Loucy (cell line): ENCODE data around the gene ZNF775.
A peak's percentile ranks its signal among the peaks of the same experiment; 100 is the strongest.

ENCODE experiments used
- H2AFZ ChIP-seq: fragments of 200-600 bp; sonication (generic); 2 replicates; pipeline ENCODE4 v1.6.0; 2016; ENCODE audit warnings: antibody characterized with exemption, mild to moderate bottlenecking, low read length, moderate library complexity
- H3F3A ChIP-seq: fragments of 200-600 bp; 2 replicates; pipeline ENCODE4 v1.6.0; 2016; ENCODE audit warnings: antibody characterized with exemption, low read depth, mild to moderate bottlenecking
- H3K27me3 ChIP-seq: fragments of 200-600 bp; sonication (generic); 2 replicates; pipeline ENCODE4 v1.6.1; 2014; ENCODE audit warnings: low read length, mild to moderate bottlenecking; ENCODE audit not compliant: insufficient read depth, poor library complexity, severe bottlenecking
- H3K36me3 ChIP-seq: fragments of 200-600 bp; sonication (generic); 2 replicates; pipeline ENCODE4 v1.6.1; 2016; ENCODE audit warnings: low read length; ENCODE audit not compliant: insufficient read depth
- H3K4me1 ChIP-seq: fragments of 200-600 bp; sonication (generic); 2 replicates; pipeline ENCODE4 v1.5.1; 2014; ENCODE audit warnings: low read length, mild to moderate bottlenecking; ENCODE audit not compliant: insufficient read depth, poor library complexity, severe bottlenecking
- H3K4me2 ChIP-seq: fragments of 200-600 bp; sonication (generic); 2 replicates; pipeline ENCODE4 v1.6.0; 2014; ENCODE audit warnings: antibody characterized with exemption, low read length, low read depth, mild to moderate bottlenecking; ENCODE audit not compliant: poor library complexity, severe bottlenecking
- H3K4me3 ChIP-seq: fragments of 200-600 bp; sonication (generic); 2 replicates; pipeline ENCODE4 v1.5.1; 2014; ENCODE audit warnings: low read length, mild to moderate bottlenecking, mixed read lengths; ENCODE audit not compliant: poor library complexity, severe bottlenecking
- H3K79me2 ChIP-seq: fragments of 200-600 bp; sonication (generic); 2 replicates; pipeline ENCODE4 v1.6.1; 2014; ENCODE audit warnings: low read length; ENCODE audit not compliant: insufficient read depth
- H3K9ac ChIP-seq: fragments of 200-600 bp; sonication (generic); 2 replicates; pipeline ENCODE4 v1.6.0; 2014; ENCODE audit warnings: mild to moderate bottlenecking, low read depth, low read length, moderate library complexity; ENCODE audit not compliant: poor library complexity, severe bottlenecking
- H3K9me2 ChIP-seq: fragments of 200-600 bp; sonication (generic); replicated peaks from 2 replicates; pipeline ENCODE4 v1.6.1; 2016; ENCODE audit warnings: low read depth, low read length, mixed read lengths
- H3K9me3 ChIP-seq: fragments of 200-600 bp; sonication (generic); 2 replicates; pipeline ENCODE4 v1.6.1; 2014; ENCODE audit warnings: mild to moderate bottlenecking, antibody characterized with exemption, low read length, low read depth; ENCODE audit not compliant: insufficient read depth
- H4K20me1 ChIP-seq: fragments of 200-600 bp; sonication (generic); 2 replicates; pipeline ENCODE4 v1.6.0; 2014; ENCODE audit warnings: antibody characterized with exemption, low read length, mild to moderate bottlenecking; ENCODE audit not compliant: insufficient read depth, poor library complexity, severe bottlenecking
- EZH2phosphoT487 ChIP-seq: fragments of 200-600 bp; IDR thresholded peaks from 2 replicates; pipeline ENCODE4 v1.6.1; 2018; ENCODE audit warnings: antibody characterized with exemption, mild to moderate bottlenecking, moderate library complexity, borderline replicate concordance
- TF ChIP-seq, protein P1 (sequence below): fragments of 200-600 bp; sonication (generic); conservative IDR thresholded peaks from 2 replicates; pipeline ENCODE4 v1.5.1; 2014; ENCODE audit warnings: mild to moderate bottlenecking, antibody characterized with exemption, low read length

Gene ZNF775

DNA sequence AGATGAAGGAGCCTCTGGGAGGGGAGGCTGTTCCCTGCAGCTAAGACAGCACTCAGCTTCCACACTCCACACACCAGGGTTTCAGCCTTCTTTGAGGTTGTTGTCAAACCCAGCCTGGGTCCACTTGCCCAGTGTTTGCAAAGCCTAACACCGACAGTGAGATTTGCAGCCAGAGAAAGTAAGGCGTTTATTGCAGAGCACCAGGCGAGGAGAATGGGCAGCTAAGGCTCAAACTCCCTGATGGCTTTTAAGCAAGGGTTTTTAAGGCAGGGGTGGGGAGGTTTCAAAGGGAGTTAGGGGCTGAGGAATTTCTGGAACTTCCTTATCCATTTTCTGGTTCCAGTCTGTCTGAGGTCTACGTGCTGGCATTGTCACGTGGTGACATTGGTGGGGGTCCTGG lies 4.7 kb upstream of the ZNF775 start:
- peak overlapping the region; percentile 19 for H3K9ac ChIP-seq
- peaks cover 5% of the 10 kb centered on the region; the same call in 1 of the 2 replicates for H3F3A ChIP-seq
- peaks cover 49% of the 10 kb centered on the region for H4K20me1 ChIP-seq
- H3K4me1 ChIP-seq, result peaks cover 45% of the 10 kb centered on the region
- H3K36me3 ChIP-seq, result peaks cover 19% of the 10 kb centered on the region; the same call in 1 of the 2 replicates
- H2AFZ ChIP-seq, result no peak overlapping the region
- H3K27me3 ChIP-seq, result peaks cover 3% of the 10 kb centered on the region
- TF ChIP-seq EZH2phosphoT487, result no peak
- TF ChIP-seq, protein P1, sequence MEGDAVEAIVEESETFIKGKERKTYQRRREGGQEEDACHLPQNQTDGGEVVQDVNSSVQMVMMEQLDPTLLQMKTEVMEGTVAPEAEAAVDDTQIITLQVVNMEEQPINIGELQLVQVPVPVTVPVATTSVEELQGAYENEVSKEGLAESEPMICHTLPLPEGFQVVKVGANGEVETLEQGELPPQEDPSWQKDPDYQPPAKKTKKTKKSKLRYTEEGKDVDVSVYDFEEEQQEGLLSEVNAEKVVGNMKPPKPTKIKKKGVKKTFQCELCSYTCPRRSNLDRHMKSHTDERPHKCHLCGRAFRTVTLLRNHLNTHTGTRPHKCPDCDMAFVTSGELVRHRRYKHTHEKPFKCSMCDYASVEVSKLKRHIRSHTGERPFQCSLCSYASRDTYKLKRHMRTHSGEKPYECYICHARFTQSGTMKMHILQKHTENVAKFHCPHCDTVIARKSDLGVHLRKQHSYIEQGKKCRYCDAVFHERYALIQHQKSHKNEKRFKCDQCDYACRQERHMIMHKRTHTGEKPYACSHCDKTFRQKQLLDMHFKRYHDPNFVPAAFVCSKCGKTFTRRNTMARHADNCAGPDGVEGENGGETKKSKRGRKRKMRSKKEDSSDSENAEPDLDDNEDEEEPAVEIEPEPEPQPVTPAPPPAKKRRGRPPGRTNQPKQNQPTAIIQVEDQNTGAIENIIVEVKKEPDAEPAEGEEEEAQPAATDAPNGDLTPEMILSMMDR, result no peak
- no peaks in the 10 kb centered on the region for H3K9me3 ChIP-seq
- no peak overlapping the region for H3K4me3 ChIP-seq
- H3K79me2 ChIP-seq, result peaks cover 60% of the 10 kb centered on the region
- no peaks in the 10 kb centered on the region for H3K9me2 ChIP-seq
- peak overlapping the region; percentile 57 for H3K4me2 ChIP-seq

DNA sequence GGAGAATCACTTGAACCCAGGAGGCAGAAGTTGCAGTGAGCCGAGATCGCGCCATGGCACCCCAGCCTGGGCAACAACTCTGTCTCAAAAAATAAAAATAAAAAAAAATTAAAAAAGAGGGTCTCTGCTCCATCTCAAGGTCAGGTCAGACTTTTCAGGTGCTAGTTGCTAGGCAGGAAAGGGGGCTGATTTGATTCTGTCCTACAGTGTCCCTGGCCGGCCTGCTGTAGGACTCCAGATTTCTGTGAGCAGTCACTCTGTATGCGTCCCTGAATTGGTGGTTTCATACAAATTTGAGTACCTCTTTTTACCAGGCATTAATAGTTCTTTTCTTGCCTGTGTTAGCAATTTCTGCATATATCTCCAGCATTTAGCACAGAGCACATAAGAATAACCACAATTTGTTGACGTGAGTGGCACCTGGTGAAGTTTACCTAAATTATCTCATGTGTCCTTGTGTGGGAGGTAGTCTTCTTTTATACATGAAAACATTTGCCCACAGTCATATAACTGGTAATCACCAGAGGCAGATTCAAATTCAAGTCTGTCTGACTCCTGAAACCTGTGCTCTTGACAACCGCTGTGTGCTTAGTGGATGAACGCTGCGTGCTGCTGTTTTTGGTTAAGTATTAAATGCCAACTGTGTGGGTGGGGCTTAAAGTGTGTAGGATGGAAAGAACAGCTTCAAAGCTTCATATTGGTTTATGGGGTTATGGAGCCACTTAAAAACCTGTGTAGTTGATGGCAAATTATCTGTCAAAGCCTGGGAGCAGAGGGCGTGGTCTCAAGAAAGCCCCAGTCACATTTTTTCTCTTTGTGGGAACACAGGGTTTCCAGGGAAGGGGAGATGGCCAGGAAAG lies 3.2 kb upstream of the ZNF775 start:
- H3K4me3 ChIP-seq, result no peak overlapping the region
- no peak overlapping the region for H3K4me2 ChIP-seq
- peaks cover 46% of the 10 kb centered on the region for H3K4me1 ChIP-seq
- peaks cover 5% of the 10 kb centered on the region; the same call in 1 of the 2 replicates for H3F3A ChIP-seq
- H3K79me2 ChIP-seq, result peaks cover 60% of the 10 kb centered on the region
- H3K9me3 ChIP-seq, result no peaks in the 10 kb centered on the region
- H2AFZ ChIP-seq, result no peak overlapping the region
- H3K9ac ChIP-seq, result no peak overlapping the region
- TF ChIP-seq, protein P1, result no peak
- no peak for TF ChIP-seq EZH2phosphoT487
- H3K36me3 ChIP-seq, result peaks cover 19% of the 10 kb centered on the region; the same call in 1 of the 2 replicates
- peaks cover 40% of the 10 kb centered on the region for H4K20me1 ChIP-seq
- no peaks in the 10 kb centered on the region for H3K9me2 ChIP-seq
- H3K27me3 ChIP-seq, result peaks cover 5% of the 10 kb centered on the region

DNA sequence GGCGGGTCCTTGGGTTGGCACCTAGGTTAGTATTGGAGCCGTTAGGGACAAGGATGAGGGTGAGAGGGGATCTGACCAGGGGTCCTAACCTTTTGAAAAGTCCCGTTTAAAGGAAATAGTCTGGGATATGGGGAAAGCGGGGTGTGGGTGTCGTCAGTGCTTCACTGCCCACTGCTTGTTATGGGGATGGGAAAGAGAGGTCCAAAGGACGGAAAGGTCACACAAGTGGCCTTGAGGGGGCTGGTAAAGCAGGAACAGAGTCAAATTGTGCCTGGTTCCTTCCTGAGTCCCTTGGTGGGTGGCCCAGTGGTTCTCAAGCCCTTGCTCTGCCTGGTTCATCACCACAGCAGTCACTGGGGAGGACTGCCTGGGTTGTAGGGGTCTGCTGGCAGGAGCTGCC lies 2.6 kb upstream of the ZNF775 start:
- TF ChIP-seq, protein P1, result no peak
- TF ChIP-seq EZH2phosphoT487, result no peak
- H3K4me2 ChIP-seq, result no peak overlapping the region
- H3K9me2 ChIP-seq, result no peaks in the 10 kb centered on the region
- H3K36me3 ChIP-seq, result peaks cover 19% of the 10 kb centered on the region; the same call in 1 of the 2 replicates
- H3F3A ChIP-seq, result peaks cover 5% of the 10 kb centered on the region; the same call in 1 of the 2 replicates
- H3K9ac ChIP-seq, result no peak overlapping the region
- H3K9me3 ChIP-seq, result no peaks in the 10 kb centered on the region
- peaks cover 33% of the 10 kb centered on the region for H4K20me1 ChIP-seq
- H2AFZ ChIP-seq, result no peak overlapping the region
- H3K27me3 ChIP-seq, result peaks cover 5% of the 10 kb centered on the region
- H3K4me1 ChIP-seq, result peaks cover 47% of the 10 kb centered on the region
- H3K4me3 ChIP-seq, result no peak overlapping the region
- peaks cover 58% of the 10 kb centered on the region for H3K79me2 ChIP-seq
